A549 (cell line): ENCODE data around the gene ADCY6. TPM values are rescaled to one million over a fixed set of nuclear protein-coding genes. Genes with fewer than 3 reads are reported as not detected.
A peak's percentile ranks its signal among the peaks of the same experiment; 100 is the strongest.
"Not testable (repeated sequence)": the region's sequence is repeated elsewhere in the genome, so short reads cannot be mapped to it uniquely, and the experiment has no call there.

Experiments used
- ATAC-seq, 2 experiments: fragments of 200-7000 bp in 1 of 2; fragments of >200 bp in 1 of 2; cut with Nextera tagmentation in 1 of 2; cut with Tn5 transposase in 1 of 2; 3 replicates each; pipeline versions ENCODE4 v1.8.0 to v1.9.1; 2018 to 2020; ENCODE audit warnings: mild to moderate bottlenecking in 1 of 2, moderate library complexity in 1 of 2
- CTCF ChIA-PET: fragments of 300-600 bp; sonication (Branson Sonifier 250); formaldehyde crosslinking; extraction: SDS; loops from one replicate; lab custom pipeline; 2021; ENCODE audit warnings: antibody characterized with exemption, inconsistent platforms; lab: Yijun Ruan, JAX
- POLR2A ChIA-PET: fragments of 350-600 bp; formaldehyde crosslinking; extraction: SDS; loops from one replicate; lab custom pipeline; 2021; ENCODE audit warnings: antibody characterized with exemption, inconsistent platforms; lab: Yijun Ruan, JAX
- DNase-seq, 2 experiments: peaks; one replicate each; pipeline versions ENCODE4 v3.0.0 to v3.0.0-alpha.2; 2011 to 2016; ENCODE audit warnings: low read depth in 1 of 2, low spot score in 1 of 2
- FAIRE-seq: peaks from 2 replicates; lab custom pipeline; 2011; peaks lifted over from hg19 to GRCh38; lab: Jason Lieb, UNC
- H3K27ac ChIP-seq, 2 experiments: fragments of >200 bp; sonication (Bioruptor Twin); formaldehyde crosslinking; 3 replicates each; pipeline ENCODE4 v1.5.1; 2016 to 2017
- H3K4me1 ChIP-seq: fragments of >200 bp; sonication (Bioruptor Twin); formaldehyde crosslinking; 3 replicates; pipeline ENCODE4 v1.6.1; 2016
- H3K4me2 ChIP-seq: fragments of >200 bp; sonication (Bioruptor Twin); formaldehyde crosslinking; 3 replicates; pipeline ENCODE4 v1.6.1; 2016
- H3K4me3 ChIP-seq: fragments of >200 bp; sonication (Bioruptor Twin); formaldehyde crosslinking; 3 replicates; pipeline ENCODE4 v1.5.1; 2016
- H3K9me3 ChIP-seq: fragments of >200 bp; sonication (Bioruptor Twin); formaldehyde crosslinking; 3 replicates; pipeline ENCODE4 v1.6.1; 2016
- CBX8 ChIP-seq: fragments of 200-600 bp; sonication (generic); IDR thresholded peaks from 2 replicates; pipeline ENCODE4 v1.6.1; 2016
- CEBPB ChIP-seq, 2 experiments: fragments of >200 bp in 1 of 2; sonication (Bioruptor Twin) in 1 of 2; formaldehyde crosslinking in 1 of 2; IDR thresholded peaks; 2 replicates each; pipeline ENCODE4 v1.6.1; 2012 to 2016
- CHD4 ChIP-seq: fragments of 200-600 bp; sonication (generic); IDR thresholded peaks from 2 replicates; pipeline ENCODE4 v1.6.1; 2016; ENCODE audit warnings: antibody characterized with exemption, mild to moderate bottlenecking, borderline replicate concordance
- EHF ChIP-seq: fragments of 250-450 bp; sonication (Bioruptor Pico); IDR thresholded peaks from 2 replicates; pipeline ENCODE4 v1.5.0; 2020; ENCODE audit warnings: mild to moderate bottlenecking
- EP300 ChIP-seq, 2 experiments: fragments of >200 bp; sonication (Bioruptor Twin); formaldehyde crosslinking; IDR thresholded peaks; 2 replicates in 1 of 2; 3 replicates in 1 of 2; pipeline ENCODE4 v1.6.1; 2016 to 2017
- FOSB ChIP-seq: fragments of 250-450 bp; sonication (Bioruptor Pico); IDR thresholded peaks from 2 replicates; pipeline ENCODE4 v1.5.0; 2020; ENCODE audit warnings: mild to moderate bottlenecking, moderate library complexity
- HDAC2 ChIP-seq: fragments of 200-600 bp; sonication (generic); IDR thresholded peaks from 2 replicates; pipeline ENCODE4 v1.6.1; 2016
- HEYL ChIP-seq: fragments of 250-450 bp; sonication (Bioruptor Pico); IDR thresholded peaks from 2 replicates; pipeline ENCODE4 v1.8.0; 2021; ENCODE audit warnings: mild to moderate bottlenecking, moderate library complexity
- JUNB ChIP-seq: fragments of >200 bp; sonication (Bioruptor Twin); formaldehyde crosslinking; IDR thresholded peaks from 2 replicates; pipeline ENCODE4 v1.6.1; 2016
- KDM1A ChIP-seq: fragments of 200-600 bp; sonication (generic); IDR thresholded peaks from 2 replicates; pipeline ENCODE4 v1.6.1; 2016; ENCODE audit warnings: low read depth, mild to moderate bottlenecking
- KDM5A ChIP-seq: fragments of 200-600 bp; sonication (generic); IDR thresholded peaks from 2 replicates; pipeline ENCODE4 v1.6.1; 2016; ENCODE audit warnings: antibody characterized with exemption, mild to moderate bottlenecking
- MAFK ChIP-seq: fragments of 450-650 bp; IDR thresholded peaks from 2 replicates; pipeline ENCODE4 v1.6.1; 2014; ENCODE audit not compliant: partially characterized antibody
- PHF8 ChIP-seq: fragments of 200-600 bp; sonication (generic); IDR thresholded peaks from 2 replicates; pipeline ENCODE4 v1.6.1; 2016; ENCODE audit warnings: low read depth, mild to moderate bottlenecking, antibody characterized with exemption, moderate library complexity, borderline replicate concordance
- POLR2AphosphoS2 ChIP-seq: conservative IDR thresholded peaks from 2 replicates; pipeline ENCODE4 v1.6.1; 2012; ENCODE audit warnings: low read length, improper control_type of control experiment, inconsistent platforms
- RAD21 ChIP-seq, 2 experiments: fragments of >200 bp in 1 of 2; sonication (Bioruptor Twin) in 1 of 2; formaldehyde crosslinking in 1 of 2; IDR thresholded peaks in 1 of 2; conservative IDR thresholded peaks in 1 of 2; 2 replicates in 1 of 2; 3 replicates in 1 of 2; pipeline ENCODE4 v1.6.1; 2012 to 2018; ENCODE audit warnings: inconsistent platforms in 1 of 2
- RARB ChIP-seq: fragments of 250-450 bp; sonication (Bioruptor Pico); IDR thresholded peaks from 2 replicates; pipeline ENCODE4 v1.8.0; 2021; ENCODE audit warnings: mild to moderate bottlenecking, moderate library complexity
- RNF2 ChIP-seq: fragments of 200-600 bp; sonication (generic); IDR thresholded peaks from 2 replicates; pipeline ENCODE4 v1.6.1; 2016; ENCODE audit warnings: low read depth, mild to moderate bottlenecking, antibody characterized with exemption, moderate library complexity, borderline replicate concordance
- SMC3 ChIP-seq: fragments of >200 bp; sonication (Bioruptor Twin); formaldehyde crosslinking; IDR thresholded peaks from 3 replicates; pipeline ENCODE4 v1.6.1; 2018; ENCODE audit warnings: inconsistent platforms
- TFCP2L1 ChIP-seq: fragments of 250-450 bp; sonication (Bioruptor Pico); IDR thresholded peaks from 2 replicates; pipeline ENCODE4 v1.5.0; 2021; ENCODE audit warnings: mild to moderate bottlenecking
- ZC3H11A ChIP-seq: fragments of 450-650 bp; IDR thresholded peaks from 2 replicates; pipeline ENCODE4 v1.6.1; 2014; ENCODE audit warnings: antibody characterized with exemption, mild to moderate bottlenecking
- ZNF302 ChIP-seq: fragments of 250-450 bp; sonication (Bioruptor Pico); IDR thresholded peaks from 2 replicates; pipeline ENCODE4 v1.9.0; 2021; ENCODE audit warnings: inconsistent platforms, mild to moderate bottlenecking, moderate library complexity
- ZSCAN20 ChIP-seq: fragments of 250-450 bp; sonication (Bioruptor Pico); IDR thresholded peaks from 2 replicates; pipeline ENCODE4 v1.8.0; 2022; ENCODE audit warnings: mild to moderate bottlenecking, moderate library complexity
- WGBS: methylation state at CpG from one replicate; pipeline ENCODE4 v1.1.6; 2017; ENCODE audit errors: missing lambda C conversion rate; 5-methylcytosine and 5-hydroxymethylcytosine counted together
- polyA plus RNA-seq, 4 experiments: library from polyadenylated mRNA; depleted of rRNA in 3 of 4; stranded (reverse); fragments of >200 nt; fragmentation: RNase III in 1 of 4; extraction: RNeasy Plus Mini Kit Qiagen cat#74134 plus additional on column Dnase treatment in 1 of 4; gene quantifications; 2 replicates in 3 of 4; 3 replicates in 1 of 4; pipeline ENCODE4 v1.2.3, GENCODE V29; 2011 to 2017
- TF ChIP-seq, protein P1 (sequence below): IDR thresholded peaks from 2 replicates; pipeline ENCODE4 v1.6.1; 2012
- TF ChIP-seq, protein P2 (sequence below): fragments of >200 bp; sonication (Bioruptor Twin); formaldehyde crosslinking; IDR thresholded peaks from 2 replicates; pipeline ENCODE4 v1.6.1; 2016
- TF ChIP-seq, protein P3 (sequence below): fragments of 250-450 bp; sonication (Bioruptor Pico); IDR thresholded peaks from 2 replicates; pipeline ENCODE4 v1.5.0; 2021; ENCODE audit warnings: mild to moderate bottlenecking, moderate library complexity, borderline replicate concordance

The ADCY6 gene
- polyA plus RNA-seq, 2 of the 4 experiments (the other 2 are of a cell fraction), result 16.3 to 20.8 TPM

GRCh38 chr12:48728807-48729206, 60.1 kb downstream of the ADCY6 start:
- TF ChIP-seq POLR2AphosphoS2, result no peak
- TF ChIP-seq, protein P1, sequence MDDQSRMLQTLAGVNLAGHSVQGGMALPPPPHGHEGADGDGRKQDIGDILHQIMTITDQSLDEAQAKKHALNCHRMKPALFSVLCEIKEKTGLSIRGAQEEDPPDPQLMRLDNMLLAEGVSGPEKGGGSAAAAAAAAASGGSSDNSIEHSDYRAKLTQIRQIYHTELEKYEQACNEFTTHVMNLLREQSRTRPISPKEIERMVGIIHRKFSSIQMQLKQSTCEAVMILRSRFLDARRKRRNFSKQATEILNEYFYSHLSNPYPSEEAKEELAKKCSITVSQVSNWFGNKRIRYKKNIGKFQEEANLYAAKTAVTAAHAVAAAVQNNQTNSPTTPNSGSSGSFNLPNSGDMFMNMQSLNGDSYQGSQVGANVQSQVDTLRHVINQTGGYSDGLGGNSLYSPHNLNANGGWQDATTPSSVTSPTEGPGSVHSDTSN, result no peak
- TF ChIP-seq FOSB (CRISPR knock-in tag), result no peak

GRCh38 chr12:48720737-48721136, 68.2 kb downstream of the ADCY6 start:
- H3K4me3 ChIP-seq, CTCF ChIA-PET, H3K27ac ChIP-seq, ATAC-seq, DNase-seq, H3K4me2 ChIP-seq, H3K4me1 ChIP-seq, FAIRE-seq, POLR2A ChIA-PET: not testable (repeated sequence)
- peaks cover 23% of the 10 kb centered on the region for H3K9me3 ChIP-seq
- WGBS, result 68% methylated on average over 1 of the region's 1 CpG

More at GRCh38 chr12:48728807-48729206, 60.1 kb downstream of the ADCY6 start:
- H3K4me2 ChIP-seq, result no peak overlapping the region
- H3K4me1 ChIP-seq, result no peaks in the 10 kb centered on the region
- ChIA-PET CTCF (interaction anchor here (0.6 to 1.1 kb wide), 2 partner anchors 17 to 67 kb away, joined by 3 to 4 read pairs; no protein-coding TSS in a partner anchor), POLR2A (no interaction called here)
- no peaks in the 10 kb centered on the region for H3K9me3 ChIP-seq
- FAIRE-seq (no peak), ATAC-seq (no peak), DNase-seq (no peak)
- H3K4me3 ChIP-seq, result no peak overlapping the region
- 75% methylated on average over 5 of the region's 5 CpGs for WGBS
- H3K27ac ChIP-seq, result no peak overlapping the region

GRCh38 chr12:48720171-48720570, 68.7 kb downstream of the ADCY6 start:
- ATAC-seq, FAIRE-seq, DNase-seq, H3K4me3 ChIP-seq, H3K27ac ChIP-seq, H3K4me1 ChIP-seq, H3K4me2 ChIP-seq, POLR2A ChIA-PET: not testable (repeated sequence)
- H3K9me3 ChIP-seq, result peaks cover 23% of the 10 kb centered on the region
- CTCF ChIA-PET, result interaction anchor here (0.8 kb wide), 1 partner anchor 33 kb away, joined by 3 read pairs; no protein-coding TSS in a partner anchor
- WGBS, result 42% methylated on average over 2 of the region's 2 CpGs

DNA sequence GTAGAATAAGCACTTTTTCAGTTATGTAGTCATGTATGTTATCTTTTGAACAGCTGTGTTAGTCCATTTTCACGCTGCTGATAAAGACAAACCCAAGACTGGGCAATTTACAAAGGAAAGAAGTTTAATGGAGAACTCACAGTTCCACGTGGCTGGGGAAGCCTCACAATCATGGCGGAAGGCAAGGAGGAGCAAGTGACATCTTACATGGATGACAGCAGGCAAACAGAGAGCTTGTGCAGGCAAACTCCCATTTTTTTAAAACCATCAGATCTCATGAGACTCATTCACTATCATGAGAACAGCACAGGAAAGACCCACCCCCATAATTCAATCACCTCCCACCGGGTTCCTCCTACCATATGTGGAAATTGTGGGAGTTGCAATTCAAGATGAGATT, 69.9 kb downstream of the ADCY6 start:
- not testable (repeated sequence) for FAIRE-seq, H3K27ac ChIP-seq, ATAC-seq, DNase-seq, H3K4me2 ChIP-seq, H3K4me3 ChIP-seq
- CTCF ChIA-PET, result interaction anchor here (1.2 to 1.4 kb wide), 2 partner anchors 8 to 96 kb away, joined by 4 read pairs; a partner anchor contains a TSS
- peaks cover 12% of the 10 kb centered on the region for H3K4me1 ChIP-seq
- 83% methylated on average over 4 of the region's 4 CpGs for WGBS
- TF ChIP-seq MAFK, result peak; percentile 36
- TF ChIP-seq, all 56 proteins: peak for 1; not testable (repeated sequence) for 55
- POLR2A ChIA-PET, result not testable (repeated sequence)
- peaks cover 23% of the 10 kb centered on the region for H3K9me3 ChIP-seq

GRCh38 chr12:48717252-48717695, 71.6 kb downstream of the ADCY6 start:
- peak overlapping the region; percentile 93 for H3K27ac ChIP-seq
- WGBS, result 9% methylated on average over 21 of the region's 21 CpGs
- ChIA-PET CTCF (interaction anchor here (1.2 to 1.5 kb wide), 2 partner anchors 36 to 78 kb away, joined by 3 to 5 read pairs; no protein-coding TSS in a partner anchor), POLR2A (interaction anchor here (1.0 kb wide), 1 partner anchor 9 kb away, joined by 3 read pairs; no protein-coding TSS in a partner anchor)
- peak overlapping the region; percentile 91 for H3K4me2 ChIP-seq
- H3K4me1 ChIP-seq, result peaks cover 18% of the 10 kb centered on the region
- peak in 1 of 2 experiments; percentile 27 for DNase-seq
- peak overlapping the region; percentile 72 for H3K4me3 ChIP-seq
- peak in 1 of 2 experiments; percentile 1; a peak in 3 of 6 replicates for ATAC-seq
- H3K9me3 ChIP-seq, result peaks cover 23% of the 10 kb centered on the region
- no peak for FAIRE-seq
- no peak for TF ChIP-seq RAD21 (conservative IDR thresholded peaks at IDR 0.05 in 1 of 2, IDR thresholded peaks at IDR 0.05 in 1 of 2)
- TF ChIP-seq RARB (CRISPR knock-in tag), result no peak
- no peak for TF ChIP-seq FOSB (CRISPR knock-in tag)
- no peak for TF ChIP-seq KDM1A
- TF ChIP-seq ZC3H11A, result no peak
- TF ChIP-seq EHF, result no peak
- no peak for TF ChIP-seq HEYL (CRISPR knock-in tag)
- TF ChIP-seq, protein P2, sequence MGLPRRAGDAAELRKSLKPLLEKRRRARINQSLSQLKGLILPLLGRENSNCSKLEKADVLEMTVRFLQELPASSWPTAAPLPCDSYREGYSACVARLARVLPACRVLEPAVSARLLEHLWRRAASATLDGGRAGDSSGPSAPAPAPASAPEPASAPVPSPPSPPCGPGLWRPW, result no peak
- TF ChIP-seq KDM5A, result no peak
- no peak for TF ChIP-seq RNF2
- no peak for TF ChIP-seq TFCP2L1 (CRISPR knock-in tag)
- peak; percentile 91; the same call in 1 of the 2 replicates for TF ChIP-seq CHD4
- no peak for TF ChIP-seq ZSCAN20 (CRISPR knock-in tag)
- no peak for TF ChIP-seq HDAC2
- no peak for TF ChIP-seq CBX8
- no peak for TF ChIP-seq JUNB
- no peak for TF ChIP-seq EP300 (IDR thresholded peaks at IDR 0.05)
- no peak for TF ChIP-seq SMC3
- TF ChIP-seq POLR2AphosphoS2, result no peak
- no peak for TF ChIP-seq CEBPB (IDR thresholded peaks at IDR 0.05)
- TF ChIP-seq, protein P3, sequence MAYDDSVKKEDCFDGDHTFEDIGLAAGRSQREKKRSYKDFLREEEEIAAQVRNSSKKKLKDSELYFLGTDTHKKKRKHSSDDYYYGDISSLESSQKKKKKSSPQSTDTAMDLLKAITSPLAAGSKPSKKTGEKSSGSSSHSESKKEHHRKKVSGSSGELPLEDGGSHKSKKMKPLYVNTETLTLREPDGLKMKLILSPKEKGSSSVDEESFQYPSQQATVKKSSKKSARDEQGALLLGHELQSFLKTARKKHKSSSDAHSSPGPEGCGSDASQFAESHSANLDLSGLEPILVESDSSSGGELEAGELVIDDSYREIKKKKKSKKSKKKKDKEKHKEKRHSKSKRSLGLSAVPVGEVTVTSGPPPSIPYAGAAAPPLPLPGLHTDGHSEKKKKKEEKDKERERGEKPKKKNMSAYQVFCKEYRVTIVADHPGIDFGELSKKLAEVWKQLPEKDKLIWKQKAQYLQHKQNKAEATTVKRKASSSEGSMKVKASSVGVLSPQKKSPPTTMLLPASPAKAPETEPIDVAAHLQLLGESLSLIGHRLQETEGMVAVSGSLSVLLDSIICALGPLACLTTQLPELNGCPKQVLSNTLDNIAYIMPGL (CRISPR knock-in tag), result 0 out of 2 replicates have a peak, but pooled peaks have one; percentile 26
- TF ChIP-seq PHF8, result peak; percentile 6
- TF ChIP-seq ZNF302 (CRISPR knock-in tag), result no peak
